Breast epithelium (tissue), 3 donors: ENCODE data around the gene RANBP1.

Experiments
- CTCF ChIP-seq, 3 donors: fragments of 450-650 bp; IDR thresholded peaks; one replicate each; pipeline ENCODE4 v1.5.1; 2016 to 2017; ENCODE audit warnings: antibody characterized with exemption in 3 of 3, mild to moderate bottlenecking in 3 of 3, moderate library complexity in 3 of 3
- POLR2AphosphoS5 ChIP-seq, 3 donors: sonication (generic); formaldehyde crosslinking; IDR thresholded peaks; one replicate each; pipeline ENCODE4 v1.6.1; 2017; ENCODE audit warnings: antibody characterized with exemption in 3 of 3

GRCh38 chr22:20096574-20097420 lies 19.1 kb upstream of the RANBP1 start:
- TF ChIP-seq CTCF (IDR thresholded peaks at IDR 0.05) (no peak), POLR2AphosphoS5 (IDR thresholded peaks at IDR 0.05) (no peak)
